Lower leg skin (tissue), 4 donors: ENCODE results near the gene BLID. TPM values are rescaled to one million over a fixed set of nuclear protein-coding genes. Genes with fewer than 3 reads are reported as not detected.

Experiments
- DNase-seq, 2 donors: peaks; one replicate each; pipeline ENCODE4 v3.0.0-alpha.2; 2019; ENCODE audit warnings: low spot score in 2 of 2
- H3K4me3 ChIP-seq: fragments of 200-600 bp; sonication (generic); 2 replicates; pipeline ENCODE4 v1.5.1; 2017; ENCODE audit warnings: mild to moderate bottlenecking, low read depth; ENCODE audit not compliant: poor library complexity, severe bottlenecking
- CTCF ChIP-seq, 3 donors: fragments of 450-650 bp; IDR thresholded peaks; one replicate each; pipeline ENCODE4 v1.5.1; 2016; ENCODE audit warnings: antibody characterized with exemption in 3 of 3, mild to moderate bottlenecking in 3 of 3, moderate library complexity in 2 of 3
- POLR2A ChIP-seq, 2 donors: fragments of 450-650 bp; IDR thresholded peaks; one replicate each; pipeline ENCODE4 v1.6.1; 2016 to 2017; ENCODE audit warnings: antibody characterized with exemption in 2 of 2, mild to moderate bottlenecking in 1 of 2, moderate library complexity in 1 of 2
- WGBS, 2 donors: methylation state at CpG; one replicate each; pipeline ENCODE4 v1.1.5; 2018; 5-methylcytosine and 5-hydroxymethylcytosine counted together
- intact Hi-C: fragments of 100-400 bp; cut with DNase I; formaldehyde crosslinking; loops from one replicate; pipeline ENCODE4 v1.15.0; 2023; ENCODE audit warnings: low total_unique reads
- total RNA-seq, 4 donors: library from RNA; depleted of rRNA; stranded (reverse); fragments of >200 nt; gene quantifications; one replicate each; pipeline ENCODE4 v1.1.0, GENCODE V29; 2016

BLID gene
- total RNA-seq, 4 donors from 2014 or later: 0.75 TPM; not detected in 3

- WGBS, 2 donors: 91 to 97% methylated on average over 1 of the region's 1 CpG
- TF ChIP-seq POLR2A (IDR thresholded peaks at IDR 0.05): no peak
- TF ChIP-seq CTCF (IDR thresholded peaks at IDR 0.05): no peak
- no peak for DNase-seq
- intact Hi-C loops: no loop called here
- H3K4me3 ChIP-seq: no peak overlapping the region
Measured at GRCh38 chr11:122154994-122155393, 39.0 kb upstream of the BLID start.

GRCh38 chr11:122154227-122154626 lies 38.2 kb upstream of the BLID start:
- H3K4me3 ChIP-seq: no peak overlapping the region
- 92 to 94% methylated on average over 6 of the region's 6 CpGs for WGBS, 2 donors

GRCh38 chr11:122153746-122154145 lies 37.7 kb upstream of the BLID start:
- WGBS, 2 donors: 75 to 77% methylated on average over 2 of the region's 2 CpGs
- TF ChIP-seq POLR2A (IDR thresholded peaks at IDR 0.05): no peak
- TF ChIP-seq CTCF (IDR thresholded peaks at IDR 0.05): no peak
- no peak for DNase-seq
- intact Hi-C loops: no loop called here
- no peak overlapping the region for H3K4me3 ChIP-seq

More at GRCh38 chr11:122154227-122154626, 38.2 kb upstream of the BLID start:
- TF ChIP-seq CTCF (IDR thresholded peaks at IDR 0.05): no peak
- no peak for TF ChIP-seq POLR2A (IDR thresholded peaks at IDR 0.05)
- intact Hi-C loops: no loop called here
- no peak for DNase-seq

- intact Hi-C loops: no loop called here
- TF ChIP-seq CTCF (IDR thresholded peaks at IDR 0.05) (no peak), POLR2A (IDR thresholded peaks at IDR 0.05) (no peak)
- 57 to 68% methylated on average over 5 of the region's 5 CpGs for WGBS, 2 donors
- no peak overlapping the region for H3K4me3 ChIP-seq
- no peak for DNase-seq
Measured at GRCh38 chr11:122150216-122151124, 34.5 kb upstream of the BLID start.

- intact Hi-C loops: no loop called here
- WGBS, 2 donors: 63 to 66% methylated on average over 4 of the region's 4 CpGs
- no peak for DNase-seq
- TF ChIP-seq CTCF (IDR thresholded peaks at IDR 0.05) (no peak), POLR2A (IDR thresholded peaks at IDR 0.05) (no peak)
- H3K4me3 ChIP-seq: no peak overlapping the region
Measured at GRCh38 chr11:122149202-122149601, 33.2 kb upstream of the BLID start.
